ENCODE measurements around the gene GALNT18. TPM values are rescaled to one million over a fixed set of nuclear protein-coding genes. Genes with fewer than 3 reads are reported as not detected.

GALNT18 gene
- polyA plus RNA-seq, 1 donor from 2014 or later, result 7.6 TPM

DNA sequence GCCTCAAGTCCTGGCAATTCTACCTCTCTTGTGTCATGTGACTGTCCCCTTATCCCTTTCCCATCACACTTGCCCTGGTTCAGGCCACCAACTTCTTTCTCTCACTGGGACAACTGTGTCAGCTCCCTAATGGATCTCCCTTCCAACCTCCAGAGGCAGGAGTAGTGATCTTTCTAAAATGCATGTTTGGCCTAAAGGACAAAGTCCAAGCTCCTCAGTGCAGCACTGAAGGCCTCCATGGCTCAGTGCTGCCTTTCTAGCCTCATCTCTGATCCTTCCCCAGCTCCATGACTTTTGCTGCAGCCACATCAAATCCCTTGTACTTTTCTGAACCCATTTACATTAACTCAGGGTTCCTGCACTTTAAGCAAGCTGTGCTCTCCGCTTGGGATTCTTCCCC is 349.6 kb downstream of the GALNT18 start:
- H3K27ac ChIP-seq (ENCODE audit: low read length), result no peak overlapping the region
- H3K27me3 ChIP-seq (ENCODE audit: insufficient read depth, low read depth, low read length), result no peaks in the 10 kb centered on the region
- no peaks in the 10 kb centered on the region for H4K20me1 ChIP-seq (ENCODE audit: insufficient read depth)
- no peaks in the 10 kb centered on the region for H3K9me2 ChIP-seq (ENCODE audit: insufficient read depth, low read length)
- no peaks in the 10 kb centered on the region for H3K9me3 ChIP-seq (ENCODE audit: low read length)
- no peak overlapping the region for H3K9ac ChIP-seq (ENCODE audit: low read length)
- no peak overlapping the region for H2AFZ ChIP-seq (ENCODE audit: low read depth, low read length)
- H3K4me3 ChIP-seq (ENCODE audit: low read length), result no peak overlapping the region
- no peaks in the 10 kb centered on the region for H3F3A ChIP-seq (ENCODE audit: insufficient read depth, low read length, poor library complexity, severe bottlenecking)
- TF ChIP-seq EZH2 (IDR thresholded peaks at IDR 0.05; ENCODE audit: borderline replicate concordance, insufficient read depth, low read length, poor library complexity, severe bottlenecking), result no peak
- TF ChIP-seq, protein P1, sequence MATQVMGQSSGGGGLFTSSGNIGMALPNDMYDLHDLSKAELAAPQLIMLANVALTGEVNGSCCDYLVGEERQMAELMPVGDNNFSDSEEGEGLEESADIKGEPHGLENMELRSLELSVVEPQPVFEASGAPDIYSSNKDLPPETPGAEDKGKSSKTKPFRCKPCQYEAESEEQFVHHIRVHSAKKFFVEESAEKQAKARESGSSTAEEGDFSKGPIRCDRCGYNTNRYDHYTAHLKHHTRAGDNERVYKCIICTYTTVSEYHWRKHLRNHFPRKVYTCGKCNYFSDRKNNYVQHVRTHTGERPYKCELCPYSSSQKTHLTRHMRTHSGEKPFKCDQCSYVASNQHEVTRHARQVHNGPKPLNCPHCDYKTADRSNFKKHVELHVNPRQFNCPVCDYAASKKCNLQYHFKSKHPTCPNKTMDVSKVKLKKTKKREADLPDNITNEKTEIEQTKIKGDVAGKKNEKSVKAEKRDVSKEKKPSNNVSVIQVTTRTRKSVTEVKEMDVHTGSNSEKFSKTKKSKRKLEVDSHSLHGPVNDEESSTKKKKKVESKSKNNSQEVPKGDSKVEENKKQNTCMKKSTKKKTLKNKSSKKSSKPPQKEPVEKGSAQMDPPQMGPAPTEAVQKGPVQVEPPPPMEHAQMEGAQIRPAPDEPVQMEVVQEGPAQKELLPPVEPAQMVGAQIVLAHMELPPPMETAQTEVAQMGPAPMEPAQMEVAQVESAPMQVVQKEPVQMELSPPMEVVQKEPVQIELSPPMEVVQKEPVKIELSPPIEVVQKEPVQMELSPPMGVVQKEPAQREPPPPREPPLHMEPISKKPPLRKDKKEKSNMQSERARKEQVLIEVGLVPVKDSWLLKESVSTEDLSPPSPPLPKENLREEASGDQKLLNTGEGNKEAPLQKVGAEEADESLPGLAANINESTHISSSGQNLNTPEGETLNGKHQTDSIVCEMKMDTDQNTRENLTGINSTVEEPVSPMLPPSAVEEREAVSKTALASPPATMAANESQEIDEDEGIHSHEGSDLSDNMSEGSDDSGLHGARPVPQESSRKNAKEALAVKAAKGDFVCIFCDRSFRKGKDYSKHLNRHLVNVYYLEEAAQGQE (IDR thresholded peaks at IDR 0.05; ENCODE audit: borderline replicate concordance), result no peak
- TF ChIP-seq RAD21 (conservative IDR thresholded peaks at IDR 0.05), result no peak
- H3K79me2 ChIP-seq (replicated peaks; ENCODE audit: insufficient read depth, low read length), result no peaks in the 10 kb centered on the region
- H3K4me2 ChIP-seq (ENCODE audit: low read length), result no peak overlapping the region
- H3K36me3 ChIP-seq (ENCODE audit: insufficient read depth, low read length), result no peaks in the 10 kb centered on the region

DNA sequence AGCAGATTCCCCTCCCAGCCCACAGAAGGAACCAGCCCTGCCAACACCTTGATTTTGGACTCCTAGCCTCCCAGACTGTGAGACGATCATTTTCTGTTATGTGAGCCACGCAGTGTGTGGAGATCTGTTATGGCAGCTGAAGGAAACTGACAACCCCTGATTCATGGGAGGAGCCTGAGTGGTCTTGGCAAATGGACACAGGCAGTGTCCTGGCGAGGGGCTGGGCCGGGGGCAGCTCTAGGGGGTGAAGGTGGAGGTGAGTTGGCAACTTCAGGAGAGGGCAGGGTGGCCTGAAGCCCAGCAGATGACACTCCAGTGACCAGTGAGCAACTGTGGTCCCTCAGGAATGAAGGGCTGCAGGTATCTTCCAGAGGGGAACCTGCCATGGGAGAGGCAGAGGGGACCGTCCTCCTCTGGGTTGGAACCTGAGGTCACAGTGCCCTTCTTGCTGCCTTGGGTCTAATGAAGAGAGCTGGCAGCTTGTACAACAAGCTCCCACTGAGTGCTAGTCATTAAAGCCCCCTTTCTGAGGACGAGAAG is 351.5 kb downstream of the GALNT18 start:
- no peaks in the 10 kb centered on the region for H3K9me3 ChIP-seq (ENCODE audit: low read length)
- H3K4me2 ChIP-seq (ENCODE audit: low read length), result no peak overlapping the region
- no peak overlapping the region for H3K4me3 ChIP-seq (ENCODE audit: low read length)
- no peak overlapping the region for H3K9ac ChIP-seq (ENCODE audit: low read length)
- H3F3A ChIP-seq (ENCODE audit: insufficient read depth, low read length, poor library complexity, severe bottlenecking), result no peaks in the 10 kb centered on the region
- TF ChIP-seq SMC3 (conservative IDR thresholded peaks at IDR 0.05; ENCODE audit: poor library complexity) (no peak), EP300 (conservative IDR thresholded peaks at IDR 0.05; ENCODE audit: poor library complexity, severe bottlenecking) (no peak), POLR2AphosphoS5 (IDR thresholded peaks at IDR 0.05) (no peak), EZH2 (IDR thresholded peaks at IDR 0.05; ENCODE audit: borderline replicate concordance, insufficient read depth, low read length, poor library complexity, severe bottlenecking) (no peak), RAD21 (conservative IDR thresholded peaks at IDR 0.05) (no peak), TAF1 (IDR thresholded peaks at IDR 0.05; ENCODE audit: low read depth) (no peak), MXI1 (conservative IDR thresholded peaks at IDR 0.05; ENCODE audit: poor library complexity, severe bottlenecking) (no peak)
- TF ChIP-seq, protein P1 (IDR thresholded peaks at IDR 0.05; ENCODE audit: borderline replicate concordance), result no peak
- TF ChIP-seq, protein P2, sequence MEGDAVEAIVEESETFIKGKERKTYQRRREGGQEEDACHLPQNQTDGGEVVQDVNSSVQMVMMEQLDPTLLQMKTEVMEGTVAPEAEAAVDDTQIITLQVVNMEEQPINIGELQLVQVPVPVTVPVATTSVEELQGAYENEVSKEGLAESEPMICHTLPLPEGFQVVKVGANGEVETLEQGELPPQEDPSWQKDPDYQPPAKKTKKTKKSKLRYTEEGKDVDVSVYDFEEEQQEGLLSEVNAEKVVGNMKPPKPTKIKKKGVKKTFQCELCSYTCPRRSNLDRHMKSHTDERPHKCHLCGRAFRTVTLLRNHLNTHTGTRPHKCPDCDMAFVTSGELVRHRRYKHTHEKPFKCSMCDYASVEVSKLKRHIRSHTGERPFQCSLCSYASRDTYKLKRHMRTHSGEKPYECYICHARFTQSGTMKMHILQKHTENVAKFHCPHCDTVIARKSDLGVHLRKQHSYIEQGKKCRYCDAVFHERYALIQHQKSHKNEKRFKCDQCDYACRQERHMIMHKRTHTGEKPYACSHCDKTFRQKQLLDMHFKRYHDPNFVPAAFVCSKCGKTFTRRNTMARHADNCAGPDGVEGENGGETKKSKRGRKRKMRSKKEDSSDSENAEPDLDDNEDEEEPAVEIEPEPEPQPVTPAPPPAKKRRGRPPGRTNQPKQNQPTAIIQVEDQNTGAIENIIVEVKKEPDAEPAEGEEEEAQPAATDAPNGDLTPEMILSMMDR (IDR thresholded peaks at IDR 0.05; ENCODE audit: poor library complexity, severe bottlenecking), result no peak
- H3K9me2 ChIP-seq (ENCODE audit: insufficient read depth, low read length), result no peaks in the 10 kb centered on the region
- H3K27ac ChIP-seq (ENCODE audit: low read length), result no peak overlapping the region
- no peaks in the 10 kb centered on the region for H3K36me3 ChIP-seq (ENCODE audit: insufficient read depth, low read length)
- H4K20me1 ChIP-seq (ENCODE audit: insufficient read depth), result no peaks in the 10 kb centered on the region
- no peak overlapping the region for H2AFZ ChIP-seq (ENCODE audit: low read depth, low read length)
- no peaks in the 10 kb centered on the region for H3K27me3 ChIP-seq (ENCODE audit: insufficient read depth, low read depth, low read length)
- no peaks in the 10 kb centered on the region for H3K79me2 ChIP-seq (replicated peaks; ENCODE audit: insufficient read depth, low read length)

All from neural cell (in vitro differentiated cells).